NCI-H1105 treated with DMSO at 0.1 percent for 48 hours (cell line): ENCODE results near the gene NUMBL.
"Not testable (repeated sequence)": the region's sequence is repeated elsewhere in the genome, so short reads cannot be mapped to it uniquely, and the experiment has no call there.

Experiments used
- DNase-seq: peaks from one replicate; lab custom pipeline; 2025; lab: John Stamatoyannopoulos, UW

The NUMBL gene

GRCh38 chr19:40662925-40663694 lies 27.3 kb downstream of the NUMBL start:
- peak; percentile 75 for DNase-seq

- no peak for DNase-seq
These were observed 28.8 kb downstream of the NUMBL start for GRCh38 chr19:40661616-40662015.

- DNase-seq, result no peak
These were observed 30.9 kb downstream of the NUMBL start for GRCh38 chr19:40659566-40659965.

GRCh38 chr19:40659116-40659515 lies 31.3 kb downstream of the NUMBL start:
- no peak for DNase-seq

- no peak for DNase-seq
These were observed 32.4 kb downstream of the NUMBL start for GRCh38 chr19:40658031-40658430.

GRCh38 chr19:40655684-40656083 lies 34.8 kb downstream of the NUMBL start:
- DNase-seq, result not testable (repeated sequence)

- not testable (repeated sequence) for DNase-seq
These were observed 38.1 kb downstream of the NUMBL start for GRCh38 chr19:40652303-40652702.

GRCh38 chr19:40650749-40651305 lies 39.6 kb downstream of the NUMBL start:
- no peak for DNase-seq

GRCh38 chr19:40649903-40650675 lies 40.4 kb downstream of the NUMBL start:
- DNase-seq, result not testable (repeated sequence)

GRCh38 chr19:40646743-40647254 lies 43.7 kb downstream of the NUMBL start:
- no peak for DNase-seq

GRCh38 chr19:40642757-40643305 lies 47.6 kb downstream of the NUMBL start:
- DNase-seq, result no peak

- DNase-seq, result no peak
These were observed 48.3 kb downstream of the NUMBL start for GRCh38 chr19:40642051-40642706.

GRCh38 chr19:40641281-40641680 lies 49.2 kb downstream of the NUMBL start:
- no peak for DNase-seq

- no peak for DNase-seq
These were observed 49.7 kb downstream of the NUMBL start for GRCh38 chr19:40640744-40641143.

- no peak for DNase-seq
These were observed 50.8 kb downstream of the NUMBL start for GRCh38 chr19:40639638-40639982.

- DNase-seq, result no peak
These were observed 52.1 kb downstream of the NUMBL start for GRCh38 chr19:40638327-40638726.

- DNase-seq, result no peak
These were observed 57.2 kb downstream of the NUMBL start for GRCh38 chr19:40633207-40633606.

- no peak for DNase-seq
These were observed 58.0 kb downstream of the NUMBL start for GRCh38 chr19:40632311-40633036.

- DNase-seq, result no peak
These were observed 59.8 kb downstream of the NUMBL start for GRCh38 chr19:40630571-40631160.

- DNase-seq, result no peak
These were observed 61.1 kb downstream of the NUMBL start for GRCh38 chr19:40629346-40629745.
